GM12892 (cell line): ENCODE data around the gene MARCHF9.

Experiments used
- DNase-seq: peaks from one replicate; pipeline ENCODE4 v3.0.0; 2011; ENCODE audit not compliant: insufficient read length
- FAIRE-seq: peaks from 2 replicates; lab custom pipeline; 2011; peaks lifted over from hg19 to GRCh38; lab: Jason Lieb, UNC
- POLR2A ChIP-seq: IDR thresholded peaks from 2 replicates; pipeline ENCODE4 v1.6.1; 2011; ENCODE audit warnings: low read depth, low read length, control low read depth
- POLR2AphosphoS5 ChIP-seq: IDR thresholded peaks from 2 replicates; pipeline ENCODE4 v1.6.1; 2011; ENCODE audit warnings: low read depth, low read length, control low read depth
- TAF1 ChIP-seq: IDR thresholded peaks from 2 replicates; pipeline ENCODE4 v1.6.1; 2011; ENCODE audit warnings: low read depth, mild to moderate bottlenecking, control low read depth, low read length, borderline replicate concordance

Gene MARCHF9

DNA sequence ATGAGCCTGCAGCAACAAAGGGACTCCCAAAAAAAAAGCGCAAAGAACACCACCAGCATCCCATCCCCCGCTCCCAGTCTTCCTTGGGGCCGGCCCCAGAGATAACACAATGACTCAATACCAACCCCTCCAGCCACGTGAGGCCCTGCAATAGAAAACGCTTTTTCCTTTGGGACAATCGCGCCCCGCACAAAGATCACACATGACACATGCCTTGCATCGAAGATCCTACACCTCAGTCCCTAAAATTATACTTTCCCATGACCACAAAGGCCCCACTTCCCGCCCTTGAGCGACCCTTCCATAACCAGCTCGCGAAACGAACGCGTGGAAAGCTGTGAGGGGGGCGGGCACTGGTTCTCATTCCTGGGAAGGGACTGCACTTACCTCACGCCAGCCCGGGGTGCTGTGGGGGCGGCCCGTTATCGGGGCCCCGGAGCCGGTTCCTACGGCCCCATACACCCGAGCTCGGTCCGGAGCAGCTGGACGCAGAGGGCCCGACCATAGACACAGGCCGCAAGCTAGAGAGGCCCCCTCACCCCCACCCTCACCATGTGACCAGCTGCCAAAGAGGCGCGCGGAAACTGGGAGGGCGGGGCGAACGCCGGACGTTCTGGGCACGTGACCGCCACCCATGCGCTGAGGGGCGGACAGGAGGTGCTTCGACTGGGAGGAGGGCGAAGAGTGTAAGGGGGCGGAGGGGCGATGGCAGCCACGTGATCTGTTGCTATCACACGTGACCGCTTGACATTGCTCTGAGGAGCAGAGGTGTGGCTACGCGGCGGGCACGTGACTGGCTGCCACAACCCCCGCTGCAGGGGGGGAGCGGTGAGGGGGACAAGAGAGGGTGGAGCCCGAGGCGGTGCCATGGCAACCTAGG is 2.9 kb upstream of the MARCHF9 start, which contains the start of gene CDK4:
TSS of gene CDK4 (minus strand) at position 523 of the 880 bp plus-strand sequence. CDS start 593 bp downstream, outside the sequence.
- peak; percentile 99 for FAIRE-seq

DNA sequence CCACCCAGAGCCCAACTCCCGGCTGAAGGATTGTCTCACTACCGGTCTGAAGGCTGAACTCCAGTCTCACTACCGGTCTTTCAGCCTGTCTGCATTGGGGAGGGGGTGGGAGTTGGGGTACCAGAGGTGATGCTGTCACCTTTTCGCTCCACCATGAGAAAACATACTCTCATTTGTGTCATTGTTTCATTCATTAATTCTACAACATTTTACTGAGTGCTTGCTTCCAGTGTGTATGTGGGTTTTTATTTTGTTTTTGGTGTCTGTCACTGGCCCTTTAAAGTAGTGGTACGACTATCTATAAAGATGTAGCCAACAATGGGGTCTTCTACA is 2.3 kb upstream of the MARCHF9 start:
- FAIRE-seq, result no peak
- DNase-seq, result no peak
- TF ChIP-seq POLR2AphosphoS5, result no peak
- TF ChIP-seq POLR2A, result no peak
- TF ChIP-seq TAF1, result no peak

More for the DNA sequence above, 2.9 kb upstream of the MARCHF9 start, which contains the start of gene CDK4:
- TF ChIP-seq TAF1 (peak; percentile 58; the same call in 1 of the 2 replicates), POLR2AphosphoS5 (peak; percentile 73), POLR2A (peak; percentile 85)
- peak; percentile 92 for DNase-seq

DNA sequence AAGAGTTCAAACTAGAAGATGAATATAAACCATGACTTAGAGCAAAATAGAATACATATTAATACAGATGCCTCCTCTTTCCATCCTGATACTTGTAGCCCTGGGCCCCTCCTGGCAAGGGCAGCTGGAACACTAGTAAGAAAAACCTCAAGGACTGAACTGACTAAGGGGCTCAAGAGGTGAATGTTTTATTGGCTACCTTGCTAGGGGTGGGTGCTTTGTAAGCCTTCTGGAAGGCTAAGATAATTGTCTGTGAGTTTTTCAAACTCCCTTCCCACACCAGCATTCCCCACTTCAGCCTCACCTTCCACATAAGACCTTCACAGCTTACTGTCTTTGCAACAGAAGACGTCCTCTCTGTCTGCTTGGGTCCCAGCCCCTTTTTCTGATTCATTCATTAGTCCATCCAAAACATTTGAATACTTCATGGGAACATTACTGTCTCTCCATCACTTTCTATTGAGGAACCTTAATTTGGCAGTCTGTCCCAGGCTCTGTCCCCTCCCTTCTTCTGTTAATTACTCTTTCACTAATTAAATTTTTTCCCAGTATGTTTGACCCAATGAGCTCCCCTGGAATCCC is 1.1 kb upstream of the MARCHF9 start:
- TF ChIP-seq TAF1 (no peak), POLR2A (no peak), POLR2AphosphoS5 (no peak)
- DNase-seq, result no peak
- no peak for FAIRE-seq

GRCh38 chr12:57755194-57755453 is 221 bp downstream of the MARCHF9 start:
- DNase-seq, result no peak
- no peak for FAIRE-seq

GRCh38 chr12:57755454-57756372 is 810 bp downstream of the MARCHF9 start:
- no peak for DNase-seq
- peak; percentile 17 for FAIRE-seq
- TF ChIP-seq POLR2A, result no peak

More at GRCh38 chr12:57755194-57755453, 221 bp downstream of the MARCHF9 start:
- no peak for TF ChIP-seq POLR2A
- no peak for TF ChIP-seq TAF1
- TF ChIP-seq POLR2AphosphoS5, result no peak

- DNase-seq (peak; percentile 79), FAIRE-seq (peak; percentile 88)
- TF ChIP-seq TAF1 (no peak), POLR2AphosphoS5 (no peak), POLR2A (no peak)
Observed at GRCh38 chr12:57756406-57757341, 1.8 kb downstream of the MARCHF9 start.

- no peak for TF ChIP-seq TAF1
- TF ChIP-seq POLR2A, result no peak
- no peak for TF ChIP-seq POLR2AphosphoS5
- no peak for FAIRE-seq
- DNase-seq, result no peak
Observed at GRCh38 chr12:57757771-57758170, 2.9 kb downstream of the MARCHF9 start.

GRCh38 chr12:57758552-57759359 is 3.9 kb downstream of the MARCHF9 start:
- DNase-seq, result no peak
- FAIRE-seq, result no peak
- TF ChIP-seq TAF1 (no peak), POLR2A (no peak), POLR2AphosphoS5 (no peak)

GRCh38 chr12:57759360-57759980 is 4.6 kb downstream of the MARCHF9 start:
- DNase-seq, result no peak
- no peak for TF ChIP-seq POLR2A
- TF ChIP-seq TAF1, result no peak
- no peak for TF ChIP-seq POLR2AphosphoS5
- peak; percentile 80 for FAIRE-seq
